DND-41 (cell line): ENCODE measurements around the gene SPNS2.

Experiments used
- ATAC-seq: fragments of 200-7000 bp; cut with Tn5 transposase; 3 replicates; pipeline ENCODE4 v1.9.1; 2021; ENCODE audit warnings: low read depth; ENCODE audit not compliant: insufficient read depth
- DNase-seq: peaks from one replicate; pipeline ENCODE4 v3.0.0-alpha.2; 2020
- H2AFZ ChIP-seq: 2 replicates; pipeline ENCODE4 v1.6.0; 2012; ENCODE audit warnings: low read depth, low read length
- H3K27ac ChIP-seq: 2 replicates; pipeline ENCODE4 v1.5.1; 2012; ENCODE audit warnings: low read length, inconsistent platforms
- H3K27me3 ChIP-seq: fragments of 200-600 bp; sonication (generic); 2 replicates; pipeline ENCODE4 v1.6.0; 2012; ENCODE audit warnings: low read length, mild to moderate bottlenecking, inconsistent platforms; ENCODE audit not compliant: insufficient read depth, poor library complexity
- H3K36me3 ChIP-seq: 2 replicates; pipeline ENCODE4 v1.5.1; 2012; ENCODE audit warnings: low read length, inconsistent platforms; ENCODE audit not compliant: insufficient read depth
- H3K4me1 ChIP-seq: 2 replicates; pipeline ENCODE4 v1.5.1; 2012; ENCODE audit warnings: mild to moderate bottlenecking, low read length; ENCODE audit not compliant: insufficient read depth
- H3K4me2 ChIP-seq: 2 replicates; pipeline ENCODE4 v1.6.0; 2012; ENCODE audit warnings: mild to moderate bottlenecking, moderate library complexity, low read length, inconsistent platforms; ENCODE audit not compliant: insufficient read depth
- H3K4me3 ChIP-seq, 2 experiments: fragments of 200-600 bp in 1 of 2; shearing (Covaris generic) in 1 of 2; 2 replicates each; pipeline ENCODE4 v1.5.1; 2012 to 2016; ENCODE audit warnings: inconsistent platforms in 2 of 2, low read length in 2 of 2, mild to moderate bottlenecking in 2 of 2, low read depth in 1 of 2, moderate library complexity in 1 of 2
- H3K79me2 ChIP-seq: 2 replicates; pipeline ENCODE4 v1.6.0; 2012; ENCODE audit warnings: low read length, inconsistent platforms; ENCODE audit not compliant: insufficient read depth
- H3K9ac ChIP-seq: 2 replicates; pipeline ENCODE4 v1.6.0; 2012; ENCODE audit warnings: low read depth, mild to moderate bottlenecking, inconsistent platforms, low read length, moderate library complexity
- H3K9me3 ChIP-seq: 2 replicates; pipeline ENCODE4 v1.5.1; 2012; ENCODE audit warnings: low read length, moderate library complexity, mild to moderate bottlenecking, inconsistent platforms; ENCODE audit not compliant: insufficient read depth, severe bottlenecking
- H4K20me1 ChIP-seq: 2 replicates; pipeline ENCODE4 v1.6.0; 2012; ENCODE audit warnings: low read length; ENCODE audit not compliant: insufficient read depth
- EZH2 ChIP-seq: IDR thresholded peaks from 3 replicates; pipeline ENCODE4 v1.6.1; 2012; ENCODE audit warnings: borderline replicate concordance, low read depth, mild to moderate bottlenecking, moderate library complexity, low read length, inconsistent platforms; ENCODE audit not compliant: severe bottlenecking
- TF ChIP-seq, protein P1 (sequence below): IDR thresholded peaks from 2 replicates; pipeline ENCODE4 v1.5.1; 2012; ENCODE audit warnings: borderline replicate concordance, low read length, moderate library complexity, mild to moderate bottlenecking; ENCODE audit not compliant: poor library complexity, severe bottlenecking; ENCODE audit errors: extremely low read depth

SPNS2 gene

DNA sequence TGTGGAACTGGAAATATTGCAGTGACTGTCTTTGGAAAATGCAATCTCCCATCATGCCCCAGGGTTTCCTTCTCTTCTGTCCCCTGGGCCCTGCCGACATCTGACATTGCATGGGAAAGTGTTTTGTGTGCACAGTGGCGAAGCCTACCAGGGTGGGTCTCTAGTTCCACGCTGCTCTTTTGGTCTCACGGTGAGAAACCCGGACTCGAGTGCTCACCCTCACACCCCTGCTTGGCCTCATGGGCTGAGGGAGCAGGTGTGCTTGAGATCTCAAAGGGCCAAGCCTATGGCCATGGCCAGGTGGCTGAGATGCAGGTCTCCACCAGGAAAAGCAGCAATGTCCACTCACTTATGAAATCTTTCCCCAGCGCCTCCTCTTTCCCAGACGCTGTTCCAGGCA lies 32.9 kb upstream of the SPNS2 start:
- no peaks in the 10 kb centered on the region for H4K20me1 ChIP-seq
- no peaks in the 10 kb centered on the region for H3K9me3 ChIP-seq
- H3K36me3 ChIP-seq = peaks cover 12% of the 10 kb centered on the region
- H3K9ac ChIP-seq = no peak overlapping the region
- H2AFZ ChIP-seq = no peak overlapping the region
- H3K4me2 ChIP-seq = no peak overlapping the region
- H3K79me2 ChIP-seq = no peaks in the 10 kb centered on the region
- DNase-seq (no peak), ATAC-seq (no peak)
- H3K27me3 ChIP-seq = no peaks in the 10 kb centered on the region
- TF ChIP-seq EZH2 = no peak
- TF ChIP-seq, protein P1, sequence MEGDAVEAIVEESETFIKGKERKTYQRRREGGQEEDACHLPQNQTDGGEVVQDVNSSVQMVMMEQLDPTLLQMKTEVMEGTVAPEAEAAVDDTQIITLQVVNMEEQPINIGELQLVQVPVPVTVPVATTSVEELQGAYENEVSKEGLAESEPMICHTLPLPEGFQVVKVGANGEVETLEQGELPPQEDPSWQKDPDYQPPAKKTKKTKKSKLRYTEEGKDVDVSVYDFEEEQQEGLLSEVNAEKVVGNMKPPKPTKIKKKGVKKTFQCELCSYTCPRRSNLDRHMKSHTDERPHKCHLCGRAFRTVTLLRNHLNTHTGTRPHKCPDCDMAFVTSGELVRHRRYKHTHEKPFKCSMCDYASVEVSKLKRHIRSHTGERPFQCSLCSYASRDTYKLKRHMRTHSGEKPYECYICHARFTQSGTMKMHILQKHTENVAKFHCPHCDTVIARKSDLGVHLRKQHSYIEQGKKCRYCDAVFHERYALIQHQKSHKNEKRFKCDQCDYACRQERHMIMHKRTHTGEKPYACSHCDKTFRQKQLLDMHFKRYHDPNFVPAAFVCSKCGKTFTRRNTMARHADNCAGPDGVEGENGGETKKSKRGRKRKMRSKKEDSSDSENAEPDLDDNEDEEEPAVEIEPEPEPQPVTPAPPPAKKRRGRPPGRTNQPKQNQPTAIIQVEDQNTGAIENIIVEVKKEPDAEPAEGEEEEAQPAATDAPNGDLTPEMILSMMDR = no peak
- no peak overlapping the region for H3K4me3 ChIP-seq
- no peaks in the 10 kb centered on the region for H3K4me1 ChIP-seq
- no peak overlapping the region for H3K27ac ChIP-seq

DNA sequence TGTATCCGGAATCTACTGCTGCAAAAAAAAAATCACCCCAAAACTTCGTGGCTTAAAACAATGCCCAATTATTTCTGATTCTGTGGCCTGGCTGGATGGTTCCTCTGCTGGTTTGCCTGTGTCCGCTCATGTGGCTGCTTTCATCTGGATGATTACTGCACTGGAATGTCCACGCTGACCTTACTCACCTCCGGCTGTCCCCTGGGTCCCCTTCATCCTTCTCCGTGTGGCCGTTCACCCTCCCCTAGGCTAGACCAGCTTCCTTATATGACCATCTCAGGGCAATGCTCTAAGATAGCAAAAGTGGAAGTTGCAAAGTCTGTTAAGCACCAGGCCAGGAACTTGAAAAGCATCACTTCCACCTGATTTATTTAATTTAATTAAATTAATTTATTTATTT lies 31.4 kb upstream of the SPNS2 start:
- H3K27ac ChIP-seq = no peak overlapping the region
- H4K20me1 ChIP-seq = no peaks in the 10 kb centered on the region
- H3K4me2 ChIP-seq = no peak overlapping the region
- H3K4me3 ChIP-seq = no peak overlapping the region
- no peaks in the 10 kb centered on the region for H3K79me2 ChIP-seq
- no peak overlapping the region for H3K9ac ChIP-seq
- peaks cover 5% of the 10 kb centered on the region; the same call in 1 of the 2 replicates for H3K36me3 ChIP-seq
- H3K9me3 ChIP-seq = no peaks in the 10 kb centered on the region
- no peaks in the 10 kb centered on the region for H3K4me1 ChIP-seq
- no peak for DNase-seq
- H2AFZ ChIP-seq = no peak overlapping the region
- TF ChIP-seq EZH2 = no peak
- TF ChIP-seq, protein P1 = no peak
- no peaks in the 10 kb centered on the region for H3K27me3 ChIP-seq
- no peak for ATAC-seq

DNA sequence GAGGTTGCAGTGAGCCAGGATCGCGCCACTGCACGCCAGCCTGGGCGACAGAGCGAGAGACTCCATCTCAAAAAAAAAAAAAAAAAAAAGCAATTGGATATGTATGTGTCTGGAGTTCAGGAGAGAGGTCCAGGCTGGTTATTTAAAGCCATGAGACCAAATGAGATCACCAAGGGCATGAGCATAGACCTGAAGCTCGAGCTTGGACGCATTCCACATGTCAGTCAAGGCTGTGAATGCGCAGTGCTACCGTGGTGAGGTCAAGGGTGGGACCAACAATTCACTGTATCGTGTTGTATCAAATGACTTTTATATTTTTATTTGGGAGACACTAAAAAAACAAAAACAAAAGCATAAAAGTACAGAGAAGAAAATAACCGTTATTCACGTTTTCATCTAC lies 29.1 kb upstream of the SPNS2 start:
- Histone ChIP-seq H3K27me3 (no peaks in the 10 kb centered on the region), H2AFZ (no peak overlapping the region), H3K4me1 (no peaks in the 10 kb centered on the region), H3K27ac (no peak overlapping the region), H4K20me1 (no peaks in the 10 kb centered on the region), H3K9me3 (no peaks in the 10 kb centered on the region), H3K9ac (no peak overlapping the region), H3K4me3 (no peak overlapping the region), H3K4me2 (no peak overlapping the region), H3K36me3 (peaks cover 2% of the 10 kb centered on the region; the same call in 1 of the 2 replicates), H3K79me2 (no peaks in the 10 kb centered on the region)
- TF ChIP-seq, protein P1 = no peak
- no peak for TF ChIP-seq EZH2
- DNase-seq (no peak), ATAC-seq (no peak)

DNA sequence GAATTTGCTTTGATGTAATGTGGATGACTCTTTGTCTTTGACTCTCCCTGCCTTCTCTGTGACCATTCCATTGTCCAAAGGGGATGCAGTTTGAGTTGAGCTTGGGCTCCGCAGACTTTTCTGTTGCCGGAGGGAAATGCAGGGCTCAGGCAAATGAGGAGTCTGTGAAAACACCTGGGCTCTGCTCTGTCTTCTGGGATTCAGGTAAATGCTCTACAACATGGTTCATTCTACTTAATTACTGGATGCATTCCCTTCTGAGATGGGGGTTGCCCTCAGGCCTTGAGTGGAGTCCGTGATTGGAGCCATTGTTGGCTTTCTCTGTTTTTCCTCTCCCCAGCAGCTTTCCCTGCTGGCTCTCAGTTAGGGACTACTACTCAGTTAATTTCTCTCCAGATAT lies 26.4 kb upstream of the SPNS2 start:
- no peaks in the 10 kb centered on the region for H3K79me2 ChIP-seq
- H3K4me3 ChIP-seq = no peak overlapping the region
- H3K9me3 ChIP-seq = no peaks in the 10 kb centered on the region
- no peak overlapping the region for H3K4me2 ChIP-seq
- H3K27me3 ChIP-seq = no peaks in the 10 kb centered on the region
- peaks cover 1% of the 10 kb centered on the region; the same call in 1 of the 2 replicates for H3K36me3 ChIP-seq
- DNase-seq (no peak), ATAC-seq (no peak)
- H3K27ac ChIP-seq = no peak overlapping the region
- no peaks in the 10 kb centered on the region for H3K4me1 ChIP-seq
- H4K20me1 ChIP-seq = no peaks in the 10 kb centered on the region
- H3K9ac ChIP-seq = no peak overlapping the region
- H2AFZ ChIP-seq = no peak overlapping the region
- TF ChIP-seq, protein P1 = no peak
- TF ChIP-seq EZH2 = no peak
